ENCODE data around the gene ZNF66.
"Not testable (repeated sequence)": the region's sequence is repeated elsewhere in the genome, so short reads cannot be mapped to it uniquely, and the experiment has no call there.

ZNF66 gene

GRCh38 chr19:20776083-20777076 lies at the start of gene ZNF66:
TSS of gene ZNF66 (plus strand) at chr19:20776304. CDS start at chr19:20776448, 144 bp downstream.
- Mint-ChIP-seq H3K4me1 (peaks cover 26% of the 10 kb centered on the region), H3K36me3 (ENCODE audit: low read depth) (peaks cover 37% of the 10 kb centered on the region), H3K4me3 (peak within 1 kb of the TSS; percentile 99), H3K27ac (peak within 1 kb of the TSS; percentile 92), H3K9me3 (peaks cover 21% of the 10 kb centered on the region), H3K27me3 (no peaks in the 10 kb centered on the region)
- peak; percentile 93 for DNase-seq
- ATAC-seq = peak; percentile 99

GRCh38 chr19:20750169-20750568 lies 25.9 kb upstream of the ZNF66 start:
- peaks cover 13% of the 10 kb centered on the region for H3K9me3 Mint-ChIP-seq
- H3K36me3 Mint-ChIP-seq (ENCODE audit: low read depth); H3K27ac Mint-ChIP-seq; DNase-seq; H3K27me3 Mint-ChIP-seq; H3K4me3 Mint-ChIP-seq; ATAC-seq; H3K4me1 Mint-ChIP-seq: not testable (repeated sequence)

GRCh38 chr19:20752291-20752690 lies 23.8 kb upstream of the ZNF66 start:
- not testable (repeated sequence) for H3K36me3 Mint-ChIP-seq (ENCODE audit: low read depth); ATAC-seq; DNase-seq; H3K27ac Mint-ChIP-seq; H3K4me1 Mint-ChIP-seq; H3K4me3 Mint-ChIP-seq; H3K27me3 Mint-ChIP-seq
- peaks cover 19% of the 10 kb centered on the region for H3K9me3 Mint-ChIP-seq

- not testable (repeated sequence) for H3K4me1 Mint-ChIP-seq; DNase-seq; H3K27ac Mint-ChIP-seq; ATAC-seq; H3K27me3 Mint-ChIP-seq; H3K4me3 Mint-ChIP-seq; H3K36me3 Mint-ChIP-seq (ENCODE audit: low read depth)
- H3K9me3 Mint-ChIP-seq = peaks cover 35% of the 10 kb centered on the region
Observed at GRCh38 chr19:20769225-20769736, 6.8 kb upstream of the ZNF66 start.

GRCh38 chr19:20787786-20788185 lies 11.7 kb downstream of the ZNF66 start:
- H3K27me3 Mint-ChIP-seq = no peaks in the 10 kb centered on the region
- ATAC-seq (no peak), DNase-seq (no peak)
- peaks cover 86% of the 10 kb centered on the region for H3K36me3 Mint-ChIP-seq (ENCODE audit: low read depth)
- H3K27ac Mint-ChIP-seq = no peak overlapping the region
- H3K4me3 Mint-ChIP-seq = no peak overlapping the region
- H3K9me3 Mint-ChIP-seq = peaks cover 64% of the 10 kb centered on the region
- peaks cover 10% of the 10 kb centered on the region for H3K4me1 Mint-ChIP-seq

- ATAC-seq (no peak), DNase-seq (no peak)
- Mint-ChIP-seq H3K4me3 (no peak overlapping the region), H3K4me1 (peaks cover 7% of the 10 kb centered on the region), H3K27me3 (no peaks in the 10 kb centered on the region), H3K27ac (no peak overlapping the region), H3K9me3 (peaks cover 55% of the 10 kb centered on the region), H3K36me3 (ENCODE audit: low read depth) (peaks cover 83% of the 10 kb centered on the region)
Observed at GRCh38 chr19:20791806-20792205, 15.7 kb downstream of the ZNF66 start.

GRCh38 chr19:20806311-20807262 lies 30.5 kb downstream of the ZNF66 start:
- not testable (repeated sequence) for H3K4me1 Mint-ChIP-seq
- H3K9me3 Mint-ChIP-seq = peaks cover 50% of the 10 kb centered on the region

GRCh38 chr19:20840371-20840770 lies 64.3 kb downstream of the ZNF66 start:
- Mint-ChIP-seq H3K27me3 (no peaks in the 10 kb centered on the region), H3K4me1 (no peaks in the 10 kb centered on the region), H3K27ac (no peak overlapping the region), H3K4me3 (no peak overlapping the region), H3K36me3 (ENCODE audit: low read depth) (peaks cover 23% of the 10 kb centered on the region), H3K9me3 (peaks cover 56% of the 10 kb centered on the region)
- ATAC-seq (no peak), DNase-seq (no peak)

More at GRCh38 chr19:20806311-20807262, 30.5 kb downstream of the ZNF66 start:
- not testable (repeated sequence) for H3K4me3 Mint-ChIP-seq, DNase-seq, H3K27ac Mint-ChIP-seq, ATAC-seq, H3K27me3 Mint-ChIP-seq
- H3K36me3 Mint-ChIP-seq (ENCODE audit: low read depth) = peaks cover 70% of the 10 kb centered on the region
